WI38 (cell line): Measurements from ENCODE around the gene NPY4R2.
"Not testable (repeated sequence)": the region's sequence is repeated elsewhere in the genome, so short reads cannot be mapped to it uniquely, and the experiment has no call there.

Experiments
- H3K4me3 ChIP-seq: 2 replicates; pipeline ENCODE4 v1.5.1; 2011; ENCODE audit warnings: low read depth, mild to moderate bottlenecking, control low read depth, low read length

NPY4R2 gene

DNA sequence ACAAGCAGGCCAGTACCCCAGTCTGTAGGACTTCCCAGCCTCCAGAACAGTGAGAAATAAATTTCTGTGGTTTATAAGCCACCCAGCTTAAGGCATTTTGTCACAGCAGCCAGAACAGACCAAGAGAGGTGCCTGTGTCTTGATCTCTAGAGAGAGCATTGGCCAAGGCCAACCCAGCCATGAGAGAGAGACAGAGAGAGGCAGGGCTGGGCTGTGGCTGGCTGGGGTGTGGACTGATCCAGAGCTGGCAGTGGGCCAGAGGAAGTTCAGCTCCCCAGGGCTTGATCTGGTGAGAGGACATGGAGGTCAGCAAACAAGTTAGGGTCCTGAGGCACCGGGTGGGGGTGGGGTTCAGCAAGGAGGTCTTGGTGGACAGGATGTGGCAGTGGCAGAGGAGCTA, 14.4 kb downstream of the NPY4R2 start:
- not testable (repeated sequence) for H3K4me3 ChIP-seq

DNA sequence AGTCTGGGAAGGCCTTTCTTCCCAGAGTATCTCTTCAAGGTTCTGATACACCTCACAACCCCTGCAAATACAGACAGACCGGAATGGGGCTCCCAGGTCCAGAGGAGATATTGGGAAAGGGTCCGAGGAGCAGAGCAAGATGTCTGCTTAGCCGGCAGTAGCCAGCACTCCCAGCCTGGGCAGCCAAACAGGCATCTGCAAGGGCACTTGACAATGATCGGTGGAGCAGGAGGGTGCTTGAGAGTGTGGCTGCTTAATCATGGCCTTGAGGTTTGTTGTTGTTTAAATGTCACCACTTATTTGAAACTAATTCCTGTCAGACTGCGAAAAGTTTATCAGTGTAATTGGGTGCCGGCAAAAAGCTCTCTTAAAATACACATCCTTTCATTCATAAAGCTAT, 15.0 kb downstream of the NPY4R2 start:
- H3K4me3 ChIP-seq = not testable (repeated sequence)

DNA sequence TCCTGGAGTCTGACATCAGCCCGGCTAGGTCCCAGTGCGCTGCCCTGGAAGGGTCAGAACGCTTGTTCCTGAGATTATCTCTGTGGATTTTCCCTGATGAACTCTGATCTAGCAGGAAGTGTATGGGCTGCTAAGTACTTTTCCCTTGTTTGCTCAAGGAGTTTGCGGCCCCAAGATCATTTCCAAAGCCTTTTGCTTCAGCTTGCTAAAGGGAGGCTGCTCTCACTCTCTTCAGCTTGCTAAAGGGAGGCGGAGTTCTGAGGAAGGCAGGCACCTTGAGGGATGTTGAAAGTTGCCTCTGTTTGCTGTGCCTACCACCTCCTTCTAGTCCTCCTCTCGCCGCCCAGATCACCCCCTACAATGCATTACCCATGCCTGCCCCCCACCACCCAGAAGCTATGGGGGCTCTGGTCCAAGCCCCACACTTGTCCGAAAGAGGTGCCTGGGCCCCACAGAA, 18.3 kb downstream of the NPY4R2 start:
- not testable (repeated sequence) for H3K4me3 ChIP-seq

DNA sequence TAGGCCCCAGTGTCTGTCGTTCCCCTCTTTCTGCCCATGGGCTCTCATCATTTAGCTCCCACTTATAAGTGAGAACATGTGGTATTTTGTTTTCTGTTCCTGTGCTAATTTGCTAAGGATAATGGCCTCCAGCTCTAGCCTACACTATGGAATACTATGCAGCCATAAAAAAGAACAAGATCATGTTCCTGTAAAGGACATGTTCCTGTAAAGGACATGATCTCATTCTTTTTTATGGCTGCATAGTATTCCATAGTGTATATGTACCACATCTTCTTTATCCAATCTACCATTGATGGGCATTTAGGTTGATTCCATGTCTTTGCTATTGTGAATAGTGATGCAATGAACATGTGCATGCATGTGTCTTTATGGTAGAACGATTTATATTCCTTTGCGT, 19.2 kb downstream of the NPY4R2 start:
- not testable (repeated sequence) for H3K4me3 ChIP-seq

DNA sequence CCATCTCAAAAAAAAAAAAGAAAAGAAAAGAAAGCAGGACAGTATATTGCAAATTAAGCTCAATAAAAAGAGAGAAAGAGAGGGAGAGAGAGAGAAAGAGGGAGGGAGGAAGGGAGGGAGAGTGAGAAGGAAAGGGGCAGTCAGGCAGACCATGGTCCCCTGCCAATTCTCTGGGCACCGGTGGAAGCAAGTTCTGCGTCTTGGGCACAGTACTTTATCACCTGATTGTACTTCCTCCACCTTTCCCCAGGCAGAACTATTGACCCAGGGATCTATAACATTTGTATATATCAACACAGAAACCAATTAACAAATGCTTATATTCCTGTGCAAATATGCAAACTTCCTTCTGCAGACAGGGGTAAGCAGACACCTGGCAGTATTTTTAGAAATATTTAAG, 22.4 kb downstream of the NPY4R2 start:
- H3K4me3 ChIP-seq = not testable (repeated sequence)

DNA sequence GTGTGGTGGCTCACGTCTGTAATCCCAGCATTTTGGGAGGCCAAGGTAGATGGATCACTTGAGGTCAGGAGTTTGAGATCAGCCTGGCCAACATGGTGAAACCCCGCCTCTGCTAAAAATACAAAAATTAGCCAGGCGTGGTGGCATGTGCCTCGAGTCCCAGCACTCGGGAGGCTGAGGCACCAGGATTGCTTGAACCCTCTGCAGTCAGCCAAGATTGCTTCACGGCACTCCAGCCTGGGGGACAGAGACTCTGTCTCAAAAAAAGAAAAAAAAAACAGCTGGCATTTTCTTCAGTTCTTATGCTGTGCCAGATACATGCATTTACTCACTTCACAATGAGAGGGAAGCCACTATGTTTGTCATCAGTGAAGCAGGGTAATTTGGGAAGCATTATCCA, 22.9 kb downstream of the NPY4R2 start:
- not testable (repeated sequence) for H3K4me3 ChIP-seq

DNA sequence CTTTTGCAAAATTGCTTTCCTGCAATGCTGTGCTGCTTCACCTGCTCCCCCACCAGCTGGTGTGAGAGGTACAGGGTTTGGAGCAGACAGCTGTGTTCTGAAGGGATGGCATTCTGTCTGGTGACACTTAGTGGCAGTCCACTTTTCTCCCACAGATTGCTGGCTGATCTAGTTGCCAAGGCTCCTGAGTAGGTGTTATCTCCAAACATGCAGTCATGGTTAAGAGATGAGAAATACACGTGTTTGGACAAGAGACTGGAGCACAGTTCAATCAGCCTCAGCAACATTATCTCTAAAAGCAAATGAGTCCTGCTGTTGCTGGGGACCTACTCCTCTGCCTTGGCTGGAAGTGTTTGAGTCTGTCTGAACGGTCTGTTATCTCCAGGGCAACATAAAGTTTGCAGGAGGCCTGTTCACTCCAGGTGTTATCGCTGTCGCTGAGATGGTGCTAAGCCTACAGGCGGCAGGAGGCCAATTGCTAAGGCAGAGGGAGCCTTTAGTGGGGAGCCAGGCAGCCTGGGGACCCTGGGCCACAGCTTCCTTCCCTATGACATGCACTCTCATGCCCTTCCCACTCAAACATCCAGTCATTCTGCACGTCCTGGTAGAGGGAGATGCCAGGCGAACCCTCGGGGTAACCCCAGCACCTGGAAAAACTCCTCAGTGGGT, 24.0 kb downstream of the NPY4R2 start:
- H3K4me3 ChIP-seq = not testable (repeated sequence)

DNA sequence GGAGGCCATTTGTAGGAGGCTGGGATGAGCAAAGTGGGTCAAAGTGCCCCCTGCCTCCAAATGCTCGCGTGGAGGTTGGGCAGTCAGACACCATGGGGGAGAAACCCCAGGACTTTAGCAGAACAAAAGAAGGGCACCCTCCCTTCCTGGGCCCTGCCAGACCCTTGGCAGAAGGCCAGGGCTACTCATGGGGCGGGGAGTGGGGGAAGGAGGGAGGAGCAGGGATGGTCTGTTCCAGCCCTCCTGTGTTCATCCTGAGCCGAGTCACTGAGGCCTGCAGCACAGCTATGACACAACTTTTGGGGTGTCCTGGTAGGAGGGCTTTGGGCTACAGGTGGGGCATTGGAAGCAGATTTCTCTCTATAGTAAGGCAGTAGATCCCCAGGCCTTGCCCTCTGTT, 24.9 kb downstream of the NPY4R2 start:
- not testable (repeated sequence) for H3K4me3 ChIP-seq

DNA sequence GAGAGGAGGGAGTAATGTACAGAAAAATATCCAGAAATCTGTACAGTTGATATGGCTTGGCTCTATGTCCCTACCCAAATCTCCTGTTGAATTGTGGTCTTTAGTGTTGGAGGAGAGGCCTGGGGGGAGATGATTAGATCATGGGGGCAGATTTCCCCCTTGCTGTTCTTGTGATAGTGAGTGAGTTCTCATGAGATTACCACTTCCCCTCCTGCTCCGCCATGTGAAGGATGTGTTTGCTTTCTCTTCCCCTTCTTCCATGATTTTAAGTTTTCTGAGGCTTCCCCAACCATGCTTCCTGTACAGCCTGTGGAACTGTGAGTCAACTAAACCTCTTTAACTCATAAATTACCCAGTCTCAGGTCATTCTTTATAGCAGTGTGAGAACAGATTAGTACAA, 29.0 kb downstream of the NPY4R2 start:
- not testable (repeated sequence) for H3K4me3 ChIP-seq

DNA sequence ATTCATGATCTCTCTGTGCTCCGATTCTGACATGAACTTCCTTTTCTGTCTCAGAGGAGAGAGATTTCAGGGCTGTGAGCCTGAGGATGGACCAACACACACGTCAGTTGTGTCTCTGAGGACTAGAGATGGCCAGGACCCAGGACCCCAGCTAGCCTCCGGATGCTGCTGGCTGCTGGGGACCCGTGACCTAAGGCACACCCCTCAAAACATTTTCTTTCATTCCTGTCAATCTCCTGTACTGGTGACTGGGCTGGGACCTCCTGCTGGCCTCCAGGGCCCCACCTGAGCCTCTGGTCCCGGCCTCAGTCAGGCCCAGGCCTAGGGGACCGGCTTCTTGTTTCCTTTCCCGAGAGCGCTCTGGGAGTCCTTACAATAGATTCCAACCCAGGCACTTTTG, 38.7 kb downstream of the NPY4R2 start:
- not testable (repeated sequence) for H3K4me3 ChIP-seq

DNA sequence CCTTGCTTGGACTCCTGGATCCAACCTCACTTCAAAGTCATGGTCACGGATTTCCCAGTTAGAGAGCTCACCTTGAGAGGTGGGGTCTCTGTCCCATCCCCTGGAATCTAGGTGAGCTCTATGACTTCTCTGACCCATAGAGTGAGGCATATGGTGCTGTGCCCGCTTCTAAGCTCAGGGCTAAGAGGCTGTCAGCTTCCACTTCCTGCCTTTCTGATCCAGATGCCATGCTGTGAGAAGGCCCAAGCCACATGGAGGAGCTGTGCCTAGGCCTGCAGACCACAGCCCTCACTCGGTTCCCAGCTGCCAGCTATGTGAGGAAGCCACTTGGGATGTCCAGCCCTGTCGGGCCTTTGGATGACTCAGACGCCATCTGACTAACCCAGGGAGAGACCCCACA, 41.2 kb downstream of the NPY4R2 start:
- not testable (repeated sequence) for H3K4me3 ChIP-seq

DNA sequence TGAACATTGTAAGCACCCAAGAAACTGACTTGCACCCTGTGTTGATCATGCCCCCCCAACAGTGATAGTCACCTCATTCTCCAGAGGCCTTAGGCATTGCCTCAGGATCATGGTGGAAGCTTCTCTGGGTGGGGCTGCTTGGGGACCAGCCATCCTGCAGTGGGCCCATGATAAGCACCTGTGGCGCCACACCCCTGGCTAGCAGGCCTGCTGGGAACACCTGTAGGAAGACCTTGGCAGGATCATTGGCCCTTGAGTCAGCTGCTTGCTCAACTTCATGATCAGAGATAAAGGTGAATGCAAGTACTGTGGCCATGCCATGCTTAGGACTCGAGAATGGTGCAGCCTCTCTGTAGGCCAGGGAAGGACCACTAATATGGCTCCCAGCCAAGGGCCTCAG, 42.2 kb downstream of the NPY4R2 start:
- not testable (repeated sequence) for H3K4me3 ChIP-seq

DNA sequence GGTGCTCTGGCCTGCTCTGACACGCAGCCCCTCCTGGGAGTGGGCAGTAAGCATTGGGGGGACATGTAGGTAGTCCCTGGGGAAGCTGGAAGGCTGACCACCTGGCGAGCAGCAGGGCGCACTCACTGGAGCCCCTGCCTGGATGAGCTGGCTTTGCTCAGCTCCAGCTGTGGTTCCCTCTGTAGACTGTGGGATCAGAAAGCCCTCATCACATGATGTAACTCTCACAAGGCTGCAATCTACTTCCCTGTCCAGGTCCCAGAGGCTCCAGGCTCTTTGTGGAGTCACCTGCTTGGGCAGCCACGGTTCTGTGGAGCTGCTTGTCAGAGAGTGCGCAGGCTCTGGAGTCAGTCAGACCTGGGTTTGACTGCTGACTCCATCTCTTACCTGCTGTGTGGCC, 44.3 kb downstream of the NPY4R2 start:
- not testable (repeated sequence) for H3K4me3 ChIP-seq

DNA sequence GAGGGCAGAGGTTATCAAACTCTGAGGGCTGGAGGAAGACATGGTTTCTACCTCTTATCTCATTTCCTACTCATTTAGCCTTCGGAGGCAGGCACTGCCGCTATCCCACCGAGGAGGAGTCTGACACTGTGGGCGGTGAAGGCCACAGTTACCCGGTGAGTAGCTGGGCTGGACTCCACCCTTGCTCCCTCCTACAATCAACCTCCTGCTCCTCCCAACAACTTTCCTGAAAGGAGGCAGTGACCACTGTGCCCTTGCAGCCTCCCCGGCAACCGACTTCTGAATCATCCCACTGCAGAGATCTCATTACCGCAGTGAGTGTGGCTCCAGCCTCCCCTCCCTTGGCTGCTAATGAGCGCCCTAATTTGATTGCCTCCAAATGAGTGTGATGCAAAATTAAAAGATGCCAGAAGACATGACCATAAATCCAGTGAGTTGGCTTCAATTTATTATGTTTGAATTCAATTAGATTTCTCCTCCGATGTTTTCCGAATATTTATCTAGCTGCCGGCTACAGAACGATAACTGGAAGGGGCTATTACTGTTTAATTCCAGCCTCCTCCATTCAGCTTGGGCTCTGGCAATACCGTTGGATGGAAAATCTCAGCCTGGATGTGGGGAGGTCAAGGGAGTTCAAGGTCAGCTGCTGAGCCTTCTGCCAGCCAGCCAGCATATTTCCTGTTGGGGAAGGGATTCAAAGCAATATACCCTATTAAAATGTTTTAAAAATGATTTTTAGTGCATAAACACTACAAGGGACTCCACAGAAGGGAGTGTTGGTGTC, 46.0 kb downstream of the NPY4R2 start:
- not testable (repeated sequence) for H3K4me3 ChIP-seq

DNA sequence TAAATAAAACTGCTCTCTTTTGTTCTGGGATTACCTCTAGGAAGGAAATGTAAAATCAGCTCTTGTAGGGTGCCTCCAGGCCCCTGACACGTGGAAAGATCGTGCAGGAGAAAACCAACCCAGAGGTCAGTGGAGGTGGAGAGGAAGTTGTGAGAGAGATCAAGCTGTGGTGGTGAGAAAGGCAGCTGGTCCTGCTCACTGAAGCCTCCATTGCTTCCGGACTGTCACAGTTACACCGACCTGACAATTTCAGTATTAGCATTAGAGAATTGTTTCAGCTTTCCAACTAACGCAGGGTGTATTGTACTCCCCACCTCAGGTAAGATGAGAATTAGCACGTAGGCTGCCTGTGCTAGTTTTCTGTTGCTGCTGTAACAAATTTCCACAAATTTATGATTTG, 50.5 kb downstream of the NPY4R2 start:
- H3K4me3 ChIP-seq = not testable (repeated sequence)

DNA sequence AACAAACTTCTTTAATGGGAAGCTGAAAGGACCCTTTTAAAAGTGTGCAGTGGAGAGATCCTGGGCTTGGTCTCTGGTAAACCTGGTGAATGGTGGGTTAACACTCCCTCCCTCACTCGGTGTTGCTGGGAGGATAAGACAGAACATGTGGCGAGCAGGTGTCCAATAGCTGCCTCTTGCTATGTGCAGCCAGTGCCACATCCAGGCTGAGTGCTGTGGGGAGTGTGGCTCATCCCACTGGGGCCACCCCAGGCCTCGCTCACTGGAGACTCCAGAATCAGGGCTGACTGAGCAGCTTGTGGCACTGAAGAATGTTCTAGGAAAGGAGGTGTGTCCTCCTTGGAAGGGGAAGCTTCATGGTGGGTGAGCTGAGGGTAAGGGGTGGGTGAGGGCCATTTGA, 51.6 kb downstream of the NPY4R2 start:
- not testable (repeated sequence) for H3K4me3 ChIP-seq

DNA sequence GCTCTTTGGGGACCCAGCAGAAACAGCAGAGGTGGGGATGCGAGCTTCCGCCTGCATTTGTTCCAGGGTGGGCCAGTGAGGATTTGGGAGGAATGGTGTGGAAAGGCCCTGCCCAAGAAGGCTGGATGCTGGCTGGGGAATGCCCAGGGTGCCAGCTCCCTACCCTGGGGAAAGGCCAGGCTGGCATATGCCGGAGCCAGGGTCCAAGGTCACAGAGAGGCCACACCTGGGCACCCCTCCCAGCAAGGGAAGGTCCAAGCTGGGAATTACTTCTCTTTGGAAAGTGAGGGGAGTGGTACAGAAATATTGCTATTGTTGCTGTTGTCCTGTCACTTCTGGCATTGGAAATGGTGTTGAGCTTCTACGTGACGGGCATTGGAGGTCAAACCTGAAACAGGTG, 53.1 kb downstream of the NPY4R2 start:
- not testable (repeated sequence) for H3K4me3 ChIP-seq

DNA sequence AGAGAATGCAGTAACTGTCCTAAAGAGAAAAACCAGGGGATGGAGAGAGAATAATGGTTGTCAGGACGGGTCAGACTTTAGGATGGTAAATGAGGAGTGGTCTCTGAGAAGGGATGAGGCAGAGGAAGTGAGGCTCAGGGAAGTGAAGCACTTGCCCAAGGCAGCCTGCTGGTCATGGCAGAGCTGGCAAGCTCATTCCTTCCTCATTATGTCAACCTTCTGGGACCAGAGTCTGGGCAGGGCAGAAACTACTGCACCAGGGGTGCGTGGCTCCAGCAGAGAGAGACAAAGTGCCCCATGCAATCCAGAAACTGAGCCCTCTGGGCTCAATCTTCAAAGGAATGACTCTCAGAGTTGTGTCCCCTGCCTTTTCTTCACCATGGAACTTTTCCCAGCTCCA, 53.6 kb downstream of the NPY4R2 start:
- H3K4me3 ChIP-seq = not testable (repeated sequence)
